GM12878 (cell line): ENCODE measurements around the gene ART4. TPM values are rescaled to one million over a fixed set of nuclear protein-coding genes. Genes with fewer than 3 reads are reported as not detected.

ENCODE experiments used
- ATAC-seq: fragments of 200-7000 bp; cut with Tn5 transposase; 3 replicates; pipeline ENCODE4 v1.9.1; 2020; ENCODE audit warnings: mild to moderate bottlenecking, moderate library complexity
- BruUV-seq: library from RNA; stranded (reverse); fragments of 400-500 nt; replicated peaks from 2 replicates; lab custom pipeline; 2021; lab: Mats Ljungman, UMichigan
- CTCF ChIA-PET: fragments of 300-600 bp; sonication (Branson Sonifier 250); formaldehyde crosslinking; extraction: SDS; loops from one replicate; lab custom pipeline; 2021; ENCODE audit warnings: inconsistent platforms; lab: Yijun Ruan, JAX
- POLR2A ChIA-PET: fragments of 350-600 bp; formaldehyde crosslinking; extraction: SDS; loops from one replicate; lab custom pipeline; 2021; ENCODE audit warnings: inconsistent platforms; lab: Charles Lee
- RAD21 ChIA-PET: fragments of 300-600 bp; sonication (Branson Sonifier 250); formaldehyde crosslinking; loops from one replicate; lab custom pipeline; 2023; ENCODE audit warnings: antibody characterized with exemption; ENCODE audit not compliant: unreplicated experiment; lab: Charles Lee
- SMC1A ChIA-PET: fragments of 300-600 bp; sonication (Branson Sonifier 250); formaldehyde crosslinking; loops from one replicate; lab custom pipeline; 2023; ENCODE audit not compliant: unreplicated experiment, uncharacterized antibody; lab: Charles Lee
- DNase-seq: peaks from one replicate; pipeline ENCODE4 v3.0.0-alpha.2; 2011; ENCODE audit warnings: low read depth, low spot score
- FAIRE-seq: peaks from 3 replicates; lab custom pipeline; 2011; peaks lifted over from hg19 to GRCh38; lab: Jason Lieb, UNC
- H2AFZ ChIP-seq: 2 replicates; pipeline ENCODE4 v1.6.0; 2011; ENCODE audit warnings: low read depth, low read length, control low read depth; ENCODE audit not compliant: control insufficient read depth
- H3K27ac ChIP-seq: 2 replicates; pipeline ENCODE4 v1.5.1; 2011; ENCODE audit warnings: control low read depth; ENCODE audit not compliant: control insufficient read depth, insufficient read depth
- H3K27me3 ChIP-seq, 2 experiments: replicated peaks in 1 of 2; 2 replicates each; pipeline versions ENCODE4 v1.6.0 to v1.6.1; 2011; ENCODE audit warnings: low read length in 1 of 2; ENCODE audit not compliant: control insufficient read depth in 2 of 2, insufficient read depth in 2 of 2
- H3K36me3 ChIP-seq, 2 experiments: 2 replicates each; pipeline ENCODE4 v1.5.1; 2011; ENCODE audit warnings: low read length in 1 of 2; ENCODE audit not compliant: control insufficient read depth in 2 of 2, insufficient read depth in 2 of 2
- H3K4me1 ChIP-seq: 2 replicates; pipeline ENCODE4 v1.6.1; 2011; ENCODE audit warnings: mild to moderate bottlenecking, low read length, moderate library complexity, mixed read lengths; ENCODE audit not compliant: control insufficient read depth, insufficient read depth
- H3K4me2 ChIP-seq: 2 replicates; pipeline ENCODE4 v1.6.0; 2011; ENCODE audit warnings: control low read depth; ENCODE audit not compliant: control insufficient read depth, insufficient read depth
- H3K4me3 ChIP-seq: fragments of 200-600 bp; sonication (generic); 2 replicates; pipeline ENCODE4 v1.5.1; 2016
- H3K79me2 ChIP-seq: 2 replicates; pipeline ENCODE4 v1.6.0; 2011; ENCODE audit warnings: low read length; ENCODE audit not compliant: control insufficient read depth, insufficient read depth
- H3K9ac ChIP-seq: 2 replicates; pipeline ENCODE4 v1.8.0; 2011; ENCODE audit warnings: low read length, control low read depth, mixed read lengths; ENCODE audit not compliant: control insufficient read depth, insufficient read depth
- H3K9me3 ChIP-seq: replicated peaks from 3 replicates; pipeline ENCODE4 v1.5.1; 2011; ENCODE audit warnings: mild to moderate bottlenecking, low read length; ENCODE audit not compliant: control insufficient read depth, insufficient read depth
- H4K20me1 ChIP-seq: 2 replicates; pipeline ENCODE4 v1.6.0; 2011; ENCODE audit not compliant: control insufficient read depth, insufficient read depth
- CREB1 ChIP-seq: IDR thresholded peaks from 2 replicates; pipeline ENCODE4 v1.6.1; 2012; ENCODE audit warnings: low read depth, mild to moderate bottlenecking, inconsistent platforms
- MTA3 ChIP-seq: IDR thresholded peaks from 2 replicates; pipeline ENCODE4 v1.6.1; 2012; ENCODE audit warnings: low read length, inconsistent platforms, borderline replicate concordance
- WGBS: methylation state at CpG from one replicate; pipeline ENCODE4 v1.1.6; 2016; ENCODE audit warnings: low lambda C conversion rate; ENCODE audit not compliant: insufficient replicate concordance, insufficient coverage; ENCODE audit errors: missing lambda C conversion rate; 5-methylcytosine and 5-hydroxymethylcytosine counted together
- in situ Hi-C: fragments of 300-500 bp; cut with MboI; formaldehyde crosslinking; loops from 9 replicates; pipeline ENCODE4 v1.14.3; 2018; ENCODE audit warnings: mixed read lengths
- intact Hi-C: fragments of 100-400 bp; cut with micrococcal nuclease; formaldehyde crosslinking; loops from one replicate; pipeline ENCODE4 v1.14.2; 2022; ENCODE audit not compliant: unreplicated experiment
- polyA plus RNA-seq, 11 experiments: library from polyadenylated mRNA; depleted of rRNA in 4 of 11; unstranded in 6 of 11; stranded (reverse) in 5 of 11; fragments of >200 nt; fragmentation: Nextera tagmentation in 4 of 11; fragmentation: Illumina TruSeq in 1 of 11; extraction: Ambion mirVana in 4 of 11; extraction: Trizol in 1 of 11; gene quantifications; 1 replicate in 1 of 11; 2 replicates in 10 of 11; pipeline versions ENCODE4 v1.2.1 to v1.2.3, GENCODE V29; 2011 to 2016; ENCODE audit warnings: inconsistent platforms in 2 of 11, missing spikeins in 2 of 11, low read depth in 1 of 11
- total RNA-seq, 4 experiments: library from RNA; depleted of rRNA in 3 of 4; stranded (reverse); fragments of >200 nt in 3 of 4; fragmentation: Illumina TruSeq in 1 of 4; extraction: Trizol in 1 of 4; gene quantifications; 2 replicates each; pipeline versions ENCODE4 v1.2.1 to v1.2.3, GENCODE V29; 2013 to 2021
- TF ChIP-seq, protein P1 (sequence below): IDR thresholded peaks from 2 replicates; pipeline ENCODE4 v1.6.1; 2011; ENCODE audit warnings: borderline replicate concordance, low read depth, mild to moderate bottlenecking, moderate library complexity, low read length; ENCODE audit not compliant: insufficient read depth, poor library complexity, severe bottlenecking

Gene ART4
- total and polyA plus RNA-seq, 10 of the 15 experiments (the other 5 are each of a cell fraction or from before 2014, with no cell fraction given): 0.02 TPM; not detected in 9

- WGBS: 0% methylated on average over 1 of the region's 1 CpG
- TF ChIP-seq CREB1 (0 out of 2 replicates have a peak, but pooled peaks have one; percentile 12), MTA3 (0 out of 2 replicates have a peak, but pooled peaks have one; percentile 29)
- TF ChIP-seq, protein P1, sequence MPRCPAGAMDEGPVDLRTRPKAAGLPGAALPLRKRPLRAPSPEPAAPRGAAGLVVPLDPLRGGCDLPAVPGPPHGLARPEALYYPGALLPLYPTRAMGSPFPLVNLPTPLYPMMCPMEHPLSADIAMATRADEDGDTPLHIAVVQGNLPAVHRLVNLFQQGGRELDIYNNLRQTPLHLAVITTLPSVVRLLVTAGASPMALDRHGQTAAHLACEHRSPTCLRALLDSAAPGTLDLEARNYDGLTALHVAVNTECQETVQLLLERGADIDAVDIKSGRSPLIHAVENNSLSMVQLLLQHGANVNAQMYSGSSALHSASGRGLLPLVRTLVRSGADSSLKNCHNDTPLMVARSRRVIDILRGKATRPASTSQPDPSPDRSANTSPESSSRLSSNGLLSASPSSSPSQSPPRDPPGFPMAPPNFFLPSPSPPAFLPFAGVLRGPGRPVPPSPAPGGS: no peak
- Histone ChIP-seq H3K36me3 (no peaks in the 10 kb centered on the region), H3K4me2 (peak overlapping the region; percentile 95), H3K4me1 (peaks cover 5% of the 10 kb centered on the region), H3K4me3 (peak overlapping the region; percentile 86), H3K9ac (peak overlapping the region; percentile 87), H3K27me3 (no peaks in the 10 kb centered on the region), H2AFZ (peak overlapping the region; percentile 89), H3K9me3 (no peaks in the 10 kb centered on the region), H3K27ac (no peak overlapping the region; the same call in 1 of the 2 replicates), H4K20me1 (no peaks in the 10 kb centered on the region), H3K79me2 (peaks cover 21% of the 10 kb centered on the region)
- ATAC-seq (no peak), FAIRE-seq (no peak), DNase-seq (no peak)
- intact Hi-C loops (loop anchor here (2.0 kb wide), 1 partner anchor 27 kb away; the partner anchor contains the start of genes C12orf60 and WBP11), in situ Hi-C loops (loop anchor here (10.0 to 25.0 kb wide), 3 partner anchors 179 to 1963 kb away; partner anchors contain the start of genes DDX47 and STRAP)
- ChIA-PET SMC1A (interaction anchor here (0.8 to 4.4 kb wide), 10 partner anchors 24 to 809 kb away, joined by 3 to 29 read pairs (median 4); no protein-coding TSS in a partner anchor), RAD21 (interaction anchor here (2.0 to 9.5 kb wide), 3 partner anchors 19 to 220 kb away, joined by 6 to 89 read pairs (median 11); partner anchors contain the start of genes C12orf60 and WBP11), POLR2A (interaction anchor here (0.8 to 4.3 kb wide), 3 partner anchors 9 to 29 kb away, joined by 4 to 24 read pairs (median 5); partner anchors contain the start of genes C12orf60 and WBP11), CTCF (interaction anchor here (0.7 to 2.9 kb wide), 16 partner anchors 9 to 538 kb away, joined by 3 to 18 read pairs (median 4); partner anchors contain the start of genes C12orf60 and WBP11)
- BruUV-seq: no TSS peak
Measured at GRCh38 chr12:14775636-14775980, 67.7 kb downstream of the ART4 start.

Other genes with a start within 250 kb of the ART4 start
Only the 7 nearest of the 8 such genes appear.
- 10.0 and 11.5 TPM in 2 replicates for gene WBP11, start 40.0 kb downstream of the ART4 start, total RNA-seq (2014; rRNA removed)
- gene WBP11, start 40.0 kb downstream of the ART4 start, total RNA-seq (2014; rRNA removed; fragmentation: Illumina TruSeq; extraction: Trizol): 34.3 and 39.4 TPM in 2 replicates
- 76.5 and 77.6 TPM in 2 replicates for gene WBP11, start 40.0 kb downstream of the ART4 start, total RNA-seq (2021)
- gene WBP11, start 40.0 kb downstream of the ART4 start, polyA plus RNA-seq (2011; rRNA removed): 10.6 and 15.9 TPM in 2 replicates
- gene WBP11, start 40.0 kb downstream of the ART4 start, polyA plus RNA-seq (2014; fragmentation: Illumina TruSeq; extraction: Trizol): 60.3 and 80.9 TPM in 2 replicates
- gene WBP11, start 40.0 kb downstream of the ART4 start, polyA plus RNA-seq (2014; fragmentation: Nextera tagmentation; extraction: Ambion mirVana): 10 to 100 TPM; 17.5 to 18.9 TPM
- gene WBP11, start 40.0 kb downstream of the ART4 start, polyA plus RNA-seq (2014; rRNA removed): 13.4 and 18.0 TPM in 2 replicates
- gene WBP11, start 40.0 kb downstream of the ART4 start, polyA plus RNA-seq (2016; fragmentation: Nextera tagmentation; extraction: Ambion mirVana): 100 to 1,000 TPM; 102 to 107 TPM
- 2.0 and 2.7 TPM in 2 replicates for gene C12orf60, start 39.9 kb downstream of the ART4 start, total RNA-seq (2014; rRNA removed)
- 2.9 and 3.1 TPM in 2 replicates for gene C12orf60, start 39.9 kb downstream of the ART4 start, total RNA-seq (2014; rRNA removed; fragmentation: Illumina TruSeq; extraction: Trizol)
- gene C12orf60, start 39.9 kb downstream of the ART4 start, total RNA-seq (2021): 1.8 TPM in 2 replicates
- 2.3 and 4.5 TPM in 2 replicates for gene C12orf60, start 39.9 kb downstream of the ART4 start, polyA plus RNA-seq (2011; rRNA removed)
- gene C12orf60, start 39.9 kb downstream of the ART4 start, polyA plus RNA-seq (2014; fragmentation: Illumina TruSeq; extraction: Trizol): 3.1 and 3.5 TPM in 2 replicates
- gene C12orf60, start 39.9 kb downstream of the ART4 start, polyA plus RNA-seq (2014; fragmentation: Nextera tagmentation; extraction: Ambion mirVana): 1 to 10 TPM; 5.7 to 7.2 TPM
- gene C12orf60, start 39.9 kb downstream of the ART4 start, polyA plus RNA-seq (2014; rRNA removed): 1.9 and 2.6 TPM in 2 replicates
- 1 to 10 TPM; 3.7 to 4.6 TPM for gene C12orf60, start 39.9 kb downstream of the ART4 start, polyA plus RNA-seq (2016; fragmentation: Nextera tagmentation; extraction: Ambion mirVana)
- not detected in 2 replicates for gene SMCO3, start 29.3 kb downstream of the ART4 start, total RNA-seq (2014; rRNA removed)
- not detected in 2 replicates for gene SMCO3, start 29.3 kb downstream of the ART4 start, total RNA-seq (2014; rRNA removed; fragmentation: Illumina TruSeq; extraction: Trizol)
- not detected in 2 replicates for gene SMCO3, start 29.3 kb downstream of the ART4 start, total RNA-seq (2021)
- gene SMCO3, start 29.3 kb downstream of the ART4 start, polyA plus RNA-seq (2011; rRNA removed): not detected in 2 replicates
- not detected in 2 replicates for gene SMCO3, start 29.3 kb downstream of the ART4 start, polyA plus RNA-seq (2014; fragmentation: Illumina TruSeq; extraction: Trizol)
- gene SMCO3, start 29.3 kb downstream of the ART4 start, polyA plus RNA-seq (2014; fragmentation: Nextera tagmentation; extraction: Ambion mirVana): under 1 TPM; 0.10 to 0.11 TPM
- gene SMCO3, start 29.3 kb downstream of the ART4 start, polyA plus RNA-seq (2014; rRNA removed): not detected in 2 replicates
- under 1 TPM; 0.05 to 0.35 TPM for gene SMCO3, start 29.3 kb downstream of the ART4 start, polyA plus RNA-seq (2016; fragmentation: Nextera tagmentation; extraction: Ambion mirVana)
- not detected in 2 replicates for gene MGP, start 42.3 kb upstream of the ART4 start, total RNA-seq (2014; rRNA removed)
- not detected in 2 replicates for gene MGP, start 42.3 kb upstream of the ART4 start, total RNA-seq (2014; rRNA removed; fragmentation: Illumina TruSeq; extraction: Trizol)
- 0.58 and 1.2 TPM in 2 replicates for gene MGP, start 42.3 kb upstream of the ART4 start, total RNA-seq (2021)
- not detected in 2 replicates for gene MGP, start 42.3 kb upstream of the ART4 start, polyA plus RNA-seq (2011; rRNA removed)
- not detected in 2 replicates for gene MGP, start 42.3 kb upstream of the ART4 start, polyA plus RNA-seq (2014; fragmentation: Illumina TruSeq; extraction: Trizol)
- not detected for gene MGP, start 42.3 kb upstream of the ART4 start, polyA plus RNA-seq (2014; fragmentation: Nextera tagmentation; extraction: Ambion mirVana)
- not detected in 2 replicates for gene MGP, start 42.3 kb upstream of the ART4 start, polyA plus RNA-seq (2014; rRNA removed)
- under 1 TPM in 1 of 2 experiments, not detected in 1; 0.21 TPM for gene MGP, start 42.3 kb upstream of the ART4 start, polyA plus RNA-seq (2016; fragmentation: Nextera tagmentation; extraction: Ambion mirVana)
- 1.0 and 1.6 TPM in 2 replicates for gene ERP27, start 95.0 kb upstream of the ART4 start, total RNA-seq (2014; rRNA removed)
- 1.5 and 1.8 TPM in 2 replicates for gene ERP27, start 95.0 kb upstream of the ART4 start, total RNA-seq (2014; rRNA removed; fragmentation: Illumina TruSeq; extraction: Trizol)
- 0.93 and 1.1 TPM in 2 replicates for gene ERP27, start 95.0 kb upstream of the ART4 start, total RNA-seq (2021)
- 2.0 and 2.1 TPM in 2 replicates for gene ERP27, start 95.0 kb upstream of the ART4 start, polyA plus RNA-seq (2011; rRNA removed)
- gene ERP27, start 95.0 kb upstream of the ART4 start, polyA plus RNA-seq (2014; fragmentation: Illumina TruSeq; extraction: Trizol): 1.5 and 2.4 TPM in 2 replicates
- gene ERP27, start 95.0 kb upstream of the ART4 start, polyA plus RNA-seq (2014; fragmentation: Nextera tagmentation; extraction: Ambion mirVana): 1 to 10 TPM in 1 of 2 experiments, under 1 TPM in 1; 0.91 to 1.3 TPM
- gene ERP27, start 95.0 kb upstream of the ART4 start, polyA plus RNA-seq (2014; rRNA removed): 0.90 and 1.5 TPM in 2 replicates
- 1 to 10 TPM in 1 of 2 experiments, under 1 TPM in 1; 0.95 to 1.7 TPM for gene ERP27, start 95.0 kb upstream of the ART4 start, polyA plus RNA-seq (2016; fragmentation: Nextera tagmentation; extraction: Ambion mirVana)
- 916 and 989 TPM in 2 replicates for gene ARHGDIB, start 118.1 kb upstream of the ART4 start, total RNA-seq (2014; rRNA removed)
- gene ARHGDIB, start 118.1 kb upstream of the ART4 start, total RNA-seq (2014; rRNA removed; fragmentation: Illumina TruSeq; extraction: Trizol): 1,126 and 1,183 TPM in 2 replicates
- gene ARHGDIB, start 118.1 kb upstream of the ART4 start, total RNA-seq (2021): 793 and 796 TPM in 2 replicates
- 1,451 and 1,700 TPM in 2 replicates for gene ARHGDIB, start 118.1 kb upstream of the ART4 start, polyA plus RNA-seq (2011; rRNA removed)
- gene ARHGDIB, start 118.1 kb upstream of the ART4 start, polyA plus RNA-seq (2014; fragmentation: Illumina TruSeq; extraction: Trizol): 2,158 and 2,397 TPM in 2 replicates
- 1,000 to 10,000 TPM; 2,339 to 2,849 TPM for gene ARHGDIB, start 118.1 kb upstream of the ART4 start, polyA plus RNA-seq (2014; fragmentation: Nextera tagmentation; extraction: Ambion mirVana)
- 954 and 1,483 TPM in 2 replicates for gene ARHGDIB, start 118.1 kb upstream of the ART4 start, polyA plus RNA-seq (2014; rRNA removed)
- gene ARHGDIB, start 118.1 kb upstream of the ART4 start, polyA plus RNA-seq (2016; fragmentation: Nextera tagmentation; extraction: Ambion mirVana): 1,000 to 10,000 TPM; 1,165 to 1,209 TPM
- gene PDE6H, start 129.5 kb upstream of the ART4 start, total RNA-seq (2014; rRNA removed): 0.33 TPM in 1 of 2 replicates, not detected in the other
- gene PDE6H, start 129.5 kb upstream of the ART4 start, total RNA-seq (2014; rRNA removed; fragmentation: Illumina TruSeq; extraction: Trizol): not detected in 2 replicates
- gene PDE6H, start 129.5 kb upstream of the ART4 start, total RNA-seq (2021): not detected in 2 replicates
- 0.16 and 0.29 TPM in 2 replicates for gene PDE6H, start 129.5 kb upstream of the ART4 start, polyA plus RNA-seq (2011; rRNA removed)
- gene PDE6H, start 129.5 kb upstream of the ART4 start, polyA plus RNA-seq (2014; fragmentation: Illumina TruSeq; extraction: Trizol): not detected in 2 replicates
- gene PDE6H, start 129.5 kb upstream of the ART4 start, polyA plus RNA-seq (2014; fragmentation: Nextera tagmentation; extraction: Ambion mirVana): not detected
- not detected in 2 replicates for gene PDE6H, start 129.5 kb upstream of the ART4 start, polyA plus RNA-seq (2014; rRNA removed)
- gene PDE6H, start 129.5 kb upstream of the ART4 start, polyA plus RNA-seq (2016; fragmentation: Nextera tagmentation; extraction: Ambion mirVana): not detected